Measurements from ENCODE around the gene TMEM269.
A peak's percentile ranks its signal among the peaks of the same experiment; 100 is the strongest.

Gene TMEM269

DNA sequence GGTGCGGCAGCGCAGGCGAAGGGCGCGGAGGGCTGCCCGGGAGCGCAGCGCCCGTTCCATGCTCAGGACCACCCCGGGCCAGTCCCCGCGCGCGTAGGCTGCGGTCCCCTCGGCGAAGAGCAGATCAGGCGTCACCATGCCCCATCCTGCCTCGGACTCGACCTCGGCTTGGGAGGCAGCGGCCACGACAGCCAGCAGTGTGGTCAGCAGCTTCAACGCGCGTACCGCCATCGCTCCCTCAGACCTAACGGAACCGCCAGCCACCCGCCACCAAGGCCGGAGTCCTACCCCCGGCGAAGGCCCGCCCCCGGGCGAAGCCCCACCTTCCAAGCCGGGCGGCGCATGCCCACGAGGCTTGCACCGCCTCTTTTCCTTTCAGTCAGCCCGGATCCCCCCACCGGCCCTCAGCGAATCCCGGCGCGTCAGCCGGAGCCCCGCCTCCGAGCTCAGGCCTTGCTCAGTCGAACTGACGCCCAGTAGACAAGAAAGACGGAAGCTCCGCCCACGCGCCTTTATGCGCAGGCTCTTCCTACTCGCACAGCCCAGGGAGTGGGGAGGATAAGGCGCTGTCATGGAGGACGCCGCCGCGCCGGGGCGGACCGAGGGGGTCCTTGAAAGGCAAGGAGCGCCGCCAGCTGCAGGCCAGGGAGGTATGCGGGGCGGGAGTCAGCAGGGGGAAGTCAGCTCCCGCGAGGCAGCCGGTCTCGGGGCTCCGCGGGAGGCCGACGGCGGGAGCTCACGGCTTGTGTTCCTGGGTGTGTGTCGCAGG, 17.9 kb upstream of the TMEM269 start, which contains the start of the genes C1orf50 and P3H1:
Gene C1orf50, plus strand, starts transcription at position 509 of the 769 bp plus-strand sequence. Its CDS starts 63 bp downstream, at position 572.
Gene P3H1, minus strand, starts transcription at position 288 of the 769 bp plus-strand sequence. Its CDS starts 57 bp downstream, at position 231.
- no peak within 1 kb of the TSS for H3K27ac Mint-ChIP-seq
- H3K36me3 Mint-ChIP-seq (ENCODE audit: low read depth), result peaks cover 30% of the 10 kb centered on the region
- peaks cover 27% of the 10 kb centered on the region for H3K4me1 Mint-ChIP-seq
- peak; percentile 100 for DNase-seq
- H3K9me3 Mint-ChIP-seq, result no peaks in the 10 kb centered on the region
- TF ChIP-seq, protein P1, sequence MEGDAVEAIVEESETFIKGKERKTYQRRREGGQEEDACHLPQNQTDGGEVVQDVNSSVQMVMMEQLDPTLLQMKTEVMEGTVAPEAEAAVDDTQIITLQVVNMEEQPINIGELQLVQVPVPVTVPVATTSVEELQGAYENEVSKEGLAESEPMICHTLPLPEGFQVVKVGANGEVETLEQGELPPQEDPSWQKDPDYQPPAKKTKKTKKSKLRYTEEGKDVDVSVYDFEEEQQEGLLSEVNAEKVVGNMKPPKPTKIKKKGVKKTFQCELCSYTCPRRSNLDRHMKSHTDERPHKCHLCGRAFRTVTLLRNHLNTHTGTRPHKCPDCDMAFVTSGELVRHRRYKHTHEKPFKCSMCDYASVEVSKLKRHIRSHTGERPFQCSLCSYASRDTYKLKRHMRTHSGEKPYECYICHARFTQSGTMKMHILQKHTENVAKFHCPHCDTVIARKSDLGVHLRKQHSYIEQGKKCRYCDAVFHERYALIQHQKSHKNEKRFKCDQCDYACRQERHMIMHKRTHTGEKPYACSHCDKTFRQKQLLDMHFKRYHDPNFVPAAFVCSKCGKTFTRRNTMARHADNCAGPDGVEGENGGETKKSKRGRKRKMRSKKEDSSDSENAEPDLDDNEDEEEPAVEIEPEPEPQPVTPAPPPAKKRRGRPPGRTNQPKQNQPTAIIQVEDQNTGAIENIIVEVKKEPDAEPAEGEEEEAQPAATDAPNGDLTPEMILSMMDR (IDR thresholded peaks at IDR 0.05), result no peak
- H3K4me3 Mint-ChIP-seq, result no peak within 1 kb of the TSS
- no peaks in the 10 kb centered on the region for H3K27me3 Mint-ChIP-seq (ENCODE audit: low read depth, poor library complexity)

DNA sequence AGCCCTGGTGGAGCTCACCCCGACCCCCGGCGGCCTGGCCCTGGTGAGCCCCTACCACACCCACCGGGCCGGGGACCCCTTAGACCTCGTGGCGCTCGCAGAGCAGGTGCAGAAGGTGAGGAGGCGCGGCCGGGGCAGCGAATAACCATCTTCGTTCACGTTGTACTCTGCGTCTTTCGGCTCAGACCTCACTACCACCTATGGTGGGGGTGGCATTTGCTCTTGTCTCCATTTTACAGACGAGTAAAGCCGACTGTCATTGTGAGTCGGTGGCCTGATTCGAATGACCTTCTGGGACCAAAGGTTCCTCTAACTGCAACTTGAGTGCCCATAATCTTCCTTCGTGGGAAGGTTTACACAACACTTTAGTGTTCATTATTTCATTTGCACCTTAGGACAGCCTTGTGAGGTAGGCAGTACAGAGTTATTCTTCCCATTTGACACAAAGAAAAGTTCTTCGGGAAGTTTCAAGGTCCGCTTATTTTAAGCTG, 17.2 kb upstream of the TMEM269 start:
- Mint-ChIP-seq H3K4me1 (peaks cover 29% of the 10 kb centered on the region), H3K4me3 (no peak overlapping the region), H3K27me3 (ENCODE audit: low read depth, poor library complexity) (no peaks in the 10 kb centered on the region), H3K9me3 (no peaks in the 10 kb centered on the region), H3K36me3 (ENCODE audit: low read depth) (peaks cover 29% of the 10 kb centered on the region), H3K27ac (no peak overlapping the region)
- TF ChIP-seq, protein P1 (IDR thresholded peaks at IDR 0.05), result no peak
- no peak for DNase-seq

DNA sequence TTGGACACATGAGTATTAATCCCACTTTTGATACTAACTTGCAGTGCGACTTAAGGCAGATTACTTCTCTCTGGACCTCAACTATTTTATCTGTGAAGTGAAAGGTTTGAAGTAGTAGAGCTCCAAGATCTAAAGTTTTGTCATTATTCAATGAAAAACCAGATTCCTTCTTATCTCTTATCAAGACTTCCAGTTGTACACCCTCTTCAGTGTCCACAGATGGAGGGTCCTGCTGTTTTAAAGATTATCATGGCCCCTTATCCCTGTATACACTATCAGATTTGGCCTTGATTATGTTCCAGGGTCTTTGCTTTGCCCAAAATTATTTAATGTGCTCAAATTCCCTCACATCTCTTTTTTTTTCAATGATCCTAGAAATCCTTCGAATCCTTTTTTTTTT, 16.6 kb upstream of the TMEM269 start:
- Mint-ChIP-seq H3K36me3 (ENCODE audit: low read depth) (peaks cover 33% of the 10 kb centered on the region), H3K4me1 (peaks cover 29% of the 10 kb centered on the region), H3K4me3 (no peak overlapping the region), H3K27me3 (ENCODE audit: low read depth, poor library complexity) (no peaks in the 10 kb centered on the region), H3K27ac (no peak overlapping the region), H3K9me3 (no peaks in the 10 kb centered on the region)
- TF ChIP-seq, protein P1 (IDR thresholded peaks at IDR 0.05), result no peak
- DNase-seq, result no peak

DNA sequence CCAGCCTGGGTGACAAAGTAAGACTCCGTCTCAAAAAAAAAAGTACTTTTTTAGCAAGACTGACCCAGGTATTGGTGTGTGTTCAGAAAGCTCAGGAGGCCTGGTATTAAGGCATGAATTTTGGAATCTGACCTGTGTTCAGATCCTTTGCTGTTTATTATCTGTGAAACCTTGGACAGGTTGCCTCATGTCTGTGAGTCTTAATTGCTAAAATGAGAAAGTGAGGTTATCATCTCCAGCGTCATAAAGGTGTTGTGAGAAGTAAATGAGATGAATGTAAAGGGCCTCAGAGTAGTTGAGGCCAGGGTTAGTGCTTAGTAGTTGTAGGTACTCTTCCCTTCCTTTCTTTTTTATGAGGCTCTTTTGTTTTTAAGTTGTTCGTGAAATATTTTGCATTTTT, 15.0 kb upstream of the TMEM269 start:
- peaks cover 29% of the 10 kb centered on the region for H3K4me1 Mint-ChIP-seq
- H3K4me3 Mint-ChIP-seq, result peak overlapping the region; percentile 7
- H3K27ac Mint-ChIP-seq, result no peak overlapping the region
- peaks cover 49% of the 10 kb centered on the region for H3K36me3 Mint-ChIP-seq (ENCODE audit: low read depth)
- TF ChIP-seq, protein P1 (IDR thresholded peaks at IDR 0.05), result no peak
- H3K9me3 Mint-ChIP-seq, result no peaks in the 10 kb centered on the region
- H3K27me3 Mint-ChIP-seq (ENCODE audit: low read depth, poor library complexity), result no peaks in the 10 kb centered on the region
- no peak for DNase-seq

DNA sequence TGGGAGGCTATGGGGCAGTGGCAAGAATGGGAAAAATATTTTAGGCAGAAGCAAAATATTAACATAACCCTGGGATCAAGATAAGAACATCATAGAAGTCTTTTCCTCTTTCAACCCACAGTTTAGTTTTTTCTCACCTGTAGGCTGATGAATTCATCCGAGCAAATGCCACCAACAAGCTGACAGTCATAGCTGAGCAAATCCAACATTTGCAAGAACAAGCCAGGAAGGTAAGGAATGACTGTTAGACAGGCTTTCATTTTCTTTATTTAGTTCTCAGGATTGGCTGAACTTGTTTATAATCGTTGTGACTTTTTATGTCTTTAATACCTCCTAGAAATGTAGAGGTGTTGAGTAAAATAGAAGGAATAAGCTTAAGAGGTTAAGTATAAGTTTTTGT, 11.4 kb upstream of the TMEM269 start:
- Mint-ChIP-seq H3K27me3 (ENCODE audit: low read depth, poor library complexity) (no peaks in the 10 kb centered on the region), H3K4me1 (peaks cover 21% of the 10 kb centered on the region), H3K9me3 (no peaks in the 10 kb centered on the region), H3K36me3 (ENCODE audit: low read depth) (peaks cover 84% of the 10 kb centered on the region), H3K4me3 (no peak overlapping the region), H3K27ac (peak overlapping the region; percentile 3)
- DNase-seq, result no peak
- TF ChIP-seq, protein P1 (IDR thresholded peaks at IDR 0.05), result no peak

Data from nephron progenitor cell (in vitro differentiated cells).